H9 (cell line): ENCODE measurements around the gene CCDC70. TPM values are rescaled to one million over a fixed set of nuclear protein-coding genes. Genes with fewer than 3 reads are reported as not detected.

Experiments
- DNase-seq: peaks from one replicate; pipeline ENCODE4 v3.0.0-alpha.2; 2017
- H2AFZ ChIP-seq: one replicate; pipeline ENCODE4 v1.6.1; 2013; ENCODE audit warnings: mild to moderate bottlenecking, low read length, control low read depth, moderate library complexity
- H2AK5ac ChIP-seq: 2 replicates; pipeline ENCODE4 v1.6.1; 2013; ENCODE audit warnings: low read length, control low read depth, mixed read lengths; ENCODE audit not compliant: insufficient read length
- H2BK120ac ChIP-seq: one replicate; pipeline ENCODE4 v1.6.1; 2013; ENCODE audit warnings: low read depth, mild to moderate bottlenecking, low read length, control low read depth, inconsistent platforms; ENCODE audit not compliant: poor library complexity, severe bottlenecking
- H2BK12ac ChIP-seq: 2 replicates; pipeline ENCODE4 v1.6.1; 2013; ENCODE audit warnings: low read length, control low read depth, mixed read lengths, low read depth; ENCODE audit not compliant: insufficient read length
- H2BK15ac ChIP-seq: 2 replicates; pipeline ENCODE4 v1.6.1; 2013; ENCODE audit warnings: low read depth, low read length, control low read depth
- H2BK20ac ChIP-seq: one replicate; pipeline ENCODE4 v1.6.1; 2013; ENCODE audit warnings: low read depth, mild to moderate bottlenecking, low read length, control low read depth, inconsistent platforms; ENCODE audit not compliant: poor library complexity, severe bottlenecking
- H2BK5ac ChIP-seq: 2 replicates; pipeline ENCODE4 v1.6.1; 2013; ENCODE audit warnings: low read length, control low read depth, mixed read lengths; ENCODE audit not compliant: insufficient read length
- H3K14ac ChIP-seq: 2 replicates; pipeline ENCODE4 v1.6.1; 2013; ENCODE audit warnings: low read length, control low read depth; ENCODE audit not compliant: insufficient read depth
- H3K18ac ChIP-seq: 2 replicates; pipeline ENCODE4 v1.6.1; 2013; ENCODE audit warnings: low read depth, mild to moderate bottlenecking, mixed read lengths, low read length, control low read depth; ENCODE audit not compliant: insufficient read length
- H3K23ac ChIP-seq: 2 replicates; pipeline ENCODE4 v1.6.1; 2013; ENCODE audit warnings: low read length, control low read depth, mixed read lengths, low read depth; ENCODE audit not compliant: insufficient read length
- H3K23me2 ChIP-seq: 2 replicates; pipeline ENCODE4 v1.6.1; 2013; ENCODE audit warnings: low read depth, mild to moderate bottlenecking, mixed read lengths, low read length, control low read depth; ENCODE audit not compliant: insufficient read length, poor library complexity, severe bottlenecking
- H3K27ac ChIP-seq: 2 replicates; pipeline ENCODE4 v1.5.1; 2013; ENCODE audit warnings: low read length, control low read depth, mixed read lengths, low read depth; ENCODE audit not compliant: insufficient read length
- H3K27me3 ChIP-seq: 2 replicates; pipeline ENCODE4 v1.6.1; 2013; ENCODE audit warnings: low read length, control low read depth, inconsistent platforms; ENCODE audit not compliant: insufficient read depth
- H3K4ac ChIP-seq: 2 replicates; pipeline ENCODE4 v1.6.1; 2013; ENCODE audit warnings: low read depth, mild to moderate bottlenecking, control low read depth, inconsistent platforms, low read length, moderate library complexity
- H3K4me1 ChIP-seq: 2 replicates; pipeline ENCODE4 v1.6.1; 2013; ENCODE audit warnings: low read length, control low read depth, inconsistent platforms; ENCODE audit not compliant: insufficient read depth
- H3K4me2 ChIP-seq: 2 replicates; pipeline ENCODE4 v1.6.1; 2013; ENCODE audit warnings: low read length, control low read depth, mixed read lengths; ENCODE audit not compliant: insufficient read length, insufficient read depth
- H3K56ac ChIP-seq: 2 replicates; pipeline ENCODE4 v1.6.1; 2013; ENCODE audit warnings: low read depth, mild to moderate bottlenecking, mixed read lengths, low read length, control low read depth; ENCODE audit not compliant: insufficient read length
- H3K79me1 ChIP-seq: 2 replicates; pipeline ENCODE4 v1.6.1; 2013; ENCODE audit warnings: low read depth, mild to moderate bottlenecking, moderate library complexity, low read length, control low read depth, inconsistent platforms; ENCODE audit not compliant: insufficient read depth, poor library complexity, severe bottlenecking
- H3K79me2 ChIP-seq: 2 replicates; pipeline ENCODE4 v1.6.1; 2013; ENCODE audit warnings: low read length, control low read depth, inconsistent platforms; ENCODE audit not compliant: insufficient read depth
- H3K9ac ChIP-seq: 2 replicates; pipeline ENCODE4 v1.6.1; 2013; ENCODE audit warnings: low read length, control low read depth, mixed read lengths; ENCODE audit not compliant: insufficient read length; ENCODE audit errors: extremely low read depth
- H3K9me3 ChIP-seq: one replicate; pipeline ENCODE4 v1.6.1; 2013; ENCODE audit warnings: low read depth, low read length, inconsistent platforms; ENCODE audit not compliant: control insufficient read depth
- H3T11ph ChIP-seq: one replicate; pipeline ENCODE4 v1.6.1; 2013; ENCODE audit warnings: mild to moderate bottlenecking, low read length, control low read depth, inconsistent platforms
- H4K20me1 ChIP-seq: one replicate; pipeline ENCODE4 v1.6.1; 2013; ENCODE audit not compliant: control insufficient read depth, insufficient read length, insufficient read depth
- H4K5ac ChIP-seq: 2 replicates; pipeline ENCODE4 v1.6.1; 2013; ENCODE audit warnings: low read depth, mild to moderate bottlenecking, mixed read lengths, low read length, control low read depth; ENCODE audit not compliant: insufficient read length
- H4K8ac ChIP-seq: replicated peaks from 2 replicates; pipeline ENCODE4 v1.6.1; 2013; ENCODE audit warnings: low read length, control low read depth, mixed read lengths, low read depth; ENCODE audit not compliant: insufficient read length
- H4K91ac ChIP-seq: 2 replicates; pipeline ENCODE4 v1.6.1; 2013; ENCODE audit warnings: low read depth, mild to moderate bottlenecking, moderate library complexity, mixed read lengths, low read length, control low read depth; ENCODE audit not compliant: insufficient read length
- H3K27ac Mint-ChIP-seq, 3 experiments: 2 replicates in 2 of 3; 3 replicates in 1 of 3; pipeline ENCODE4 v1.8.0; 2020 to 2021; ENCODE audit warnings: mixed read lengths in 3 of 3, mild to moderate bottlenecking in 1 of 3, moderate library complexity in 1 of 3
- H3K27me3 Mint-ChIP-seq: 2 replicates; pipeline ENCODE4 v1.8.0; 2021; ENCODE audit warnings: low read depth, mild to moderate bottlenecking, moderate library complexity, mixed read lengths
- H3K36me3 Mint-ChIP-seq, 3 experiments: 2 replicates in 2 of 3; 3 replicates in 1 of 3; pipeline ENCODE4 v1.8.0; 2020 to 2021; ENCODE audit warnings: low read depth in 3 of 3, mixed read lengths in 3 of 3; ENCODE audit not compliant: insufficient read depth in 1 of 3
- H3K4me1 Mint-ChIP-seq, 2 experiments: 2 replicates each; pipeline ENCODE4 v1.8.0; 2020; ENCODE audit warnings: mixed read lengths in 2 of 2
- H3K4me3 Mint-ChIP-seq, 2 experiments: 2 replicates in 1 of 2; 3 replicates in 1 of 2; pipeline ENCODE4 v1.8.0; 2020 to 2021; ENCODE audit warnings: mild to moderate bottlenecking in 2 of 2, mixed read lengths in 2 of 2, moderate library complexity in 1 of 2
- H3K9me3 Mint-ChIP-seq, 2 experiments: 2 replicates in 1 of 2; 3 replicates in 1 of 2; pipeline ENCODE4 v1.8.0; 2020; ENCODE audit warnings: mild to moderate bottlenecking in 2 of 2, mixed read lengths in 2 of 2, moderate library complexity in 1 of 2
- CTCF ChIP-seq: fragments of 200-600 bp; sonication (generic); conservative IDR thresholded peaks from 3 replicates; pipeline ENCODE4 v1.8.0; 2021; ENCODE audit warnings: antibody characterized with exemption, mild to moderate bottlenecking
- whole genome bisulfite sequencing: extraction: QIAGEN DNeasy Blood & Tissue Kit; methylation state at CpG from one replicate; pipeline ENCODE4 v1.1.7; 2013; ENCODE audit warnings: missing lambda C conversion rate, low lambda C conversion rate, mixed read lengths; ENCODE audit not compliant: insufficient read length; ENCODE audit errors: extremely low coverage; 5-methylcytosine and 5-hydroxymethylcytosine counted together
- total RNA-seq: library from RNA; stranded (reverse); gene quantifications from 2 replicates; pipeline ENCODE4 v1.2.1, GENCODE V29; 2021

Gene CCDC70
- total RNA-seq, 1 experiment from 2014 or later: not detected

DNA sequence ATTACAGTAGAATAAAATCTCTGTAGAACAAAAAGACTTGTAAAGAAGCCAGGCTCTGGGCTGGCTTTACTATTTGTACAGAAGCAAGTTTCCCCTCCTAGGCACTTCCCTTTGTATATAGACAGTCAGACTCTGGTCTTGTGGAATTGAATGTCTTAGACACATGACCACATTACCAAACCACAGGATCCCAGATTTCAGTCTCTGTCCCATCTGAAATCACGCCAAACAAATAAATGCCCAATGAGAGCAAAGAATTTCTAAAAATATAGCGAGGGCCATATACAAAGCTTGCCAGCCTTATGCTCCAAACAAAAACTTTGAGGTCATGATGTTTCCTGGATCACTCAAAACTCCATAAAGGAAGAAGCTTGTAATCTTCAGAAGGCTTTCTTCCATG, 23.9 kb downstream of the CCDC70 start:
- no peaks in the 10 kb centered on the region for H3K23me2 ChIP-seq
- no peaks in the 10 kb centered on the region for H4K20me1 ChIP-seq
- H3K27ac ChIP-seq: no peak overlapping the region
- no peaks in the 10 kb centered on the region for H3K27me3 ChIP-seq
- H3K56ac ChIP-seq: no peak overlapping the region
- no peaks in the 10 kb centered on the region for H3K4me1 ChIP-seq
- H3K9ac ChIP-seq: no peak overlapping the region
- H2BK5ac ChIP-seq: no peak overlapping the region
- no peak overlapping the region for H3K14ac ChIP-seq
- no peaks in the 10 kb centered on the region for H3K79me2 ChIP-seq
- no peak for DNase-seq
- H4K8ac ChIP-seq: no peak overlapping the region
- WGBS: no CpG with 5 or more reads among the region's 2 CpGs
- no peak overlapping the region for H3K23ac ChIP-seq
- no peak overlapping the region for H2AFZ ChIP-seq
- H2BK120ac ChIP-seq: no peak overlapping the region
- no peak overlapping the region for H2BK12ac ChIP-seq
- H3K79me1 ChIP-seq: no peaks in the 10 kb centered on the region
- H3K36me3 Mint-ChIP-seq: peaks cover 0 to 3% (median 0%) of the 10 kb centered on the region in 3 experiments; a peak in 1 of 7 replicates
- H2AK5ac ChIP-seq: no peak overlapping the region
- no peak overlapping the region for H3K18ac ChIP-seq
- TF ChIP-seq CTCF: no peak
- peaks cover 2 to 4% of the 10 kb centered on the region in 2 experiments; a peak in 2 of 5 replicates for H3K9me3 Mint-ChIP-seq
- no peaks in the 10 kb centered on the region for H3K9me3 ChIP-seq
- H3K4ac ChIP-seq: no peak overlapping the region
- no peak overlapping the region for H3K4me2 ChIP-seq
- no peak overlapping the region for H3K27ac Mint-ChIP-seq
- H2BK15ac ChIP-seq: no peak overlapping the region
- H3T11ph ChIP-seq: no peak overlapping the region
- no peak overlapping the region for H2BK20ac ChIP-seq
- H3K27me3 Mint-ChIP-seq: peaks cover 2% of the 10 kb centered on the region
- no peak overlapping the region for H4K91ac ChIP-seq
- H3K4me3 Mint-ChIP-seq: no peak overlapping the region
- H3K4me1 Mint-ChIP-seq: peaks cover 4 to 6% of the 10 kb centered on the region in 2 experiments; a peak in 2 of 4 replicates
- no peak overlapping the region for H4K5ac ChIP-seq
